Stomach smooth muscle (tissue), 2 donors: Measurements from ENCODE around the gene OASL.

Experiments
- H3K27ac ChIP-seq: one replicate; pipeline ENCODE4 v1.7.0; 2013; ENCODE audit warnings: mild to moderate bottlenecking, low read length, inconsistent platforms
- H3K27me3 ChIP-seq, 2 donors: one replicate each; pipeline ENCODE4 v1.7.0; 2013; ENCODE audit warnings: low read length in 2 of 2; ENCODE audit not compliant: insufficient read depth in 2 of 2, control insufficient read depth in 1 of 2
- H3K36me3 ChIP-seq, 2 donors: one replicate each; pipeline ENCODE4 v1.7.0; 2013; ENCODE audit warnings: low read length in 2 of 2; ENCODE audit not compliant: control insufficient read depth in 2 of 2, insufficient read depth in 2 of 2
- H3K4me1 ChIP-seq: one replicate; pipeline ENCODE4 v1.7.0; 2013; ENCODE audit warnings: low read length; ENCODE audit not compliant: control insufficient read depth, insufficient read depth
- H3K4me3 ChIP-seq, 2 donors: one replicate each; pipeline ENCODE4 v1.7.0; 2013; ENCODE audit warnings: low read length in 2 of 2
- H3K9ac ChIP-seq, 2 donors: one replicate each; pipeline ENCODE4 v1.7.0; 2013; ENCODE audit warnings: low read length in 2 of 2, mild to moderate bottlenecking in 1 of 2
- H3K9me3 ChIP-seq, 2 donors: one replicate each; pipeline ENCODE4 v1.7.0; 2013; ENCODE audit warnings: low read length in 2 of 2; ENCODE audit not compliant: control insufficient read depth in 2 of 2
- donor health status: healthy.
- donor health status: Pancreatic carcinoma.

OASL gene, protein sequence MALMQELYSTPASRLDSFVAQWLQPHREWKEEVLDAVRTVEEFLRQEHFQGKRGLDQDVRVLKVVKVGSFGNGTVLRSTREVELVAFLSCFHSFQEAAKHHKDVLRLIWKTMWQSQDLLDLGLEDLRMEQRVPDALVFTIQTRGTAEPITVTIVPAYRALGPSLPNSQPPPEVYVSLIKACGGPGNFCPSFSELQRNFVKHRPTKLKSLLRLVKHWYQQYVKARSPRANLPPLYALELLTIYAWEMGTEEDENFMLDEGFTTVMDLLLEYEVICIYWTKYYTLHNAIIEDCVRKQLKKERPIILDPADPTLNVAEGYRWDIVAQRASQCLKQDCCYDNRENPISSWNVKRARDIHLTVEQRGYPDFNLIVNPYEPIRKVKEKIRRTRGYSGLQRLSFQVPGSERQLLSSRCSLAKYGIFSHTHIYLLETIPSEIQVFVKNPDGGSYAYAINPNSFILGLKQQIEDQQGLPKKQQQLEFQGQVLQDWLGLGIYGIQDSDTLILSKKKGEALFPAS

DNA sequence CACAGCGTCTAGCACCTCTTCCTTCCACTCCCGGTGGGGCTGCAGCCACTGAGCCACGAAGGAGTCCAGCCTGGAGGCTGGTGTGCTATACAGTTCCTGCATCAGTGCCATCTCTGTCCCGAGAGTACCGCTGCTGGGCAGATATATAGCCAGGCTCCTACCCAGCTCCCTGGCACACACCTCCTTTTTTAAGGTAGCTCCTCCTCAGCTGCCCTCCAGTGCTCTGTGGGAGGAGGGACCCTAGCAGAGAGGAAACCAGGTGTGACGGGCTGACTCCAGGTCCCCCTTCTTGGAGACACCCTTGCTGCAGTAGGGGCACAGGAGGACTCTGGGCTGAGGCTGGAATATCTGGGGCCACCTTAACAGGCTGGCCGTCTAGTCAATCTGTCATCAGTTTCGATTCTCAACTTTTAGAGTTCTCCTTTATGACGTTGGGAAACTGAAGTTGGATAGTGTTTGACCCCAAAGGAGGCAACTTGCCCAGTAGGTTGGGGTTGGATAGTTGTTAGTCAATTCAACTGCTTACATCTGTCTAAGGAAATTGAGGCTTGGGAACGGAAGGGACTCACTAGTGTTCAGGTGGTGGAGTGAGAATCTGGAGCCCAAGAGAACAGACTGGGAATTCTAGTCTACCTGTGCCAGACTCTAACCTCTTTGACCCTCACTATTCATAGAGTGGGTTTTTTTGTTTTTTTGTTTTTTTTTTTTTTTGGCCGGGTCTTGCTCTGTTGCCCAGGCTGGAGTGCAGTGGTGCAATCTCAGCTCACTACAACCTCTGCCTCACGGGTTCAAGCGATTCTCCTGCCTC, at the start of gene OASL:
OASL (minus strand) TSS at position 386 of the 808 bp plus-strand sequence; CDS start at position 111, 275 bp downstream.
- H3K9ac ChIP-seq = peak within 1 kb of the TSS in 1 of 2 donors; percentile 29
- H3K27ac ChIP-seq = no peak within 1 kb of the TSS
- H3K9me3 ChIP-seq = no peaks in the 10 kb centered on the region
- H3K27me3 ChIP-seq = peaks cover 0 to 4% of the 10 kb centered on the region in 2 donors
- H3K4me1 ChIP-seq = peaks cover 2% of the 10 kb centered on the region
- peak within 1 kb of the TSS; percentile 59 to 64 for H3K4me3 ChIP-seq
- H3K36me3 ChIP-seq = no peaks in the 10 kb centered on the region

GRCh38 chr12:121088195-121088585, 49.1 kb upstream of the OASL start:
- no peak overlapping the region for H3K4me3 ChIP-seq
- peaks cover 0 to 5% of the 10 kb centered on the region in 2 donors for H3K27me3 ChIP-seq
- no peak overlapping the region for H3K9ac ChIP-seq
- no peaks in the 10 kb centered on the region for H3K9me3 ChIP-seq
- no peaks in the 10 kb centered on the region for H3K4me1 ChIP-seq
- H3K36me3 ChIP-seq = no peaks in the 10 kb centered on the region
- no peak overlapping the region for H3K27ac ChIP-seq

- H3K27ac ChIP-seq = no peak overlapping the region
Measured at GRCh38 chr12:121087467-121088194, 48.6 kb upstream of the OASL start.

DNA sequence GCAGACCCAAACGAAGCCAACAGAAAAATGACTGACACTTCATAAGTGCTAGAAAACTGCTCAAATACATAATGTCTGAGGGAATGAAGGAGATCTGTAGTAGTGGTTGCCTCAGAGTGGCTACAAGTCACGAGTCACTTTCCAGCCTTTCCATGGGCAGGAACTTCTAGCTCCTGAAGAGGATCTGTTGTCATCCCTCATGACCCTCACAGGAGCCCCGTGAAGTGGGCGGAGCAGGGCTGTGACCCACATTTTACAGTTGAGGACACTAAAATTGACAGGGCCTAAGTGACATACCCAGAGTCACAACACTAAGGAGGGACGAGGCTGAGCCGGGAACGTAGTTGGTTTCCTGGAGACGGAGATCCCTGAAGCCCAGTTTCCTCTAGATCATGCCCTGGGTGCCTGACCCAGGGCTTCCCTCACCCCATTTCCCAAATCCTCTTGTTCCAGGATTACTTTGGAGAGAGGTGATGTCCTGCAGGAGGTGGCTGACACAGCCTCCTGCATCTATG, 47.8 kb upstream of the OASL start:
- H3K27ac ChIP-seq = no peak overlapping the region
- H3K4me1 ChIP-seq = no peaks in the 10 kb centered on the region
- peaks cover 0 to 3% of the 10 kb centered on the region in 2 donors for H3K27me3 ChIP-seq
- H3K9ac ChIP-seq = no peak overlapping the region
- H3K4me3 ChIP-seq = no peak overlapping the region
- no peaks in the 10 kb centered on the region for H3K36me3 ChIP-seq
- no peaks in the 10 kb centered on the region for H3K9me3 ChIP-seq

More at GRCh38 chr12:121087467-121088194, 48.6 kb upstream of the OASL start:
- Histone ChIP-seq H3K9ac (no peak overlapping the region), H3K4me1 (no peaks in the 10 kb centered on the region), H3K9me3 (no peaks in the 10 kb centered on the region), H3K27me3 (peaks cover 0 to 5% of the 10 kb centered on the region in 2 donors), H3K4me3 (no peak overlapping the region), H3K36me3 (no peaks in the 10 kb centered on the region)

GRCh38 chr12:121085506-121086353, 46.7 kb upstream of the OASL start:
- Histone ChIP-seq H3K27me3 (peaks cover 0 to 2% of the 10 kb centered on the region in 2 donors), H3K4me3 (no peak overlapping the region), H3K27ac (no peak overlapping the region), H3K4me1 (no peaks in the 10 kb centered on the region), H3K36me3 (no peaks in the 10 kb centered on the region), H3K9ac (no peak overlapping the region), H3K9me3 (no peaks in the 10 kb centered on the region)

GRCh38 chr12:121085069-121085468, 46.0 kb upstream of the OASL start:
- H3K9ac ChIP-seq = no peak overlapping the region
- no peaks in the 10 kb centered on the region for H3K36me3 ChIP-seq
- no peak overlapping the region for H3K27ac ChIP-seq
- H3K4me1 ChIP-seq = no peaks in the 10 kb centered on the region
- no peak overlapping the region for H3K4me3 ChIP-seq
- H3K27me3 ChIP-seq = no peaks in the 10 kb centered on the region
- no peaks in the 10 kb centered on the region for H3K9me3 ChIP-seq

DNA sequence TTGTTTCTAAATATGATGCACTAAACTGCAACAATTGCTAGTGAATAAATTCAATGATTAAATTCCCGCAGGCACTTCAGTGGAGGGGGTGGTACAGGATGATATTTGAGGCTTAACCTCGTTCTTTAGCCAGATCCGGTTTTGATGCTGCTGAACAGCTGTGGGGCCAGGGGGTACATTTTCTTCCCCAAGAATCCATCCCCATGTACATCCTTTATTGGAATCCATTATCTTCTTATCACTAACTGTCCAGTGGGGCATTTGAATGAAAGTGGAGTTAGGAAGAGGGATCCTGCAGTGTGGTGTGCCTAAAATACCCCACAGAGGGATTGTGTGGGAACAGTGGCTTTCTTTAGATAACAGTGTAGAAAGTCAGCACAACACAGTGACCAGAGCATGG, 45.2 kb upstream of the OASL start:
- Histone ChIP-seq H3K36me3 (no peaks in the 10 kb centered on the region), H3K27me3 (no peaks in the 10 kb centered on the region), H3K9ac (no peak overlapping the region), H3K4me3 (no peak overlapping the region), H3K9me3 (no peaks in the 10 kb centered on the region), H3K4me1 (no peaks in the 10 kb centered on the region), H3K27ac (no peak overlapping the region)

DNA sequence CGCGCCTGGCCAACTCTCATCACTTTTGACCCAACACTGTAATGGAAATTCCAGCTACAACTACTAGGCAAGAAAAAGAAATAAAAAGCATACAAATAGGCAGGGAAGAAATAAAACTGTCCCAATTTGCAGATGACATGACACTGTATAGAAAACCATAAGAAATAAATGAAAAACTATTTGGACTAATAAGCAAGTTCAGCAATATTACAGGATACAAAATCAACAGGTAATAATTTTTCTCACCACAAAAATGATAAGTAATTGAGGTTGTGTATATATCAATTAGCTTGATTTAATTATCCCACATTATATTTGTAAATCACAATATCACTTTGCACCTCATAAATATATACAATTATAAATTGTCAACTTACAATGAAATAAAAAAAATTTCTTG, 41.9 kb upstream of the OASL start:
- H3K4me3 ChIP-seq = no peak overlapping the region

GRCh38 chr12:121079736-121080272, 40.8 kb upstream of the OASL start:
- no peaks in the 10 kb centered on the region for H3K27me3 ChIP-seq
- H3K36me3 ChIP-seq = no peaks in the 10 kb centered on the region
- H3K9ac ChIP-seq = no peak overlapping the region
- no peaks in the 10 kb centered on the region for H3K4me1 ChIP-seq
- no peaks in the 10 kb centered on the region for H3K9me3 ChIP-seq
- no peak overlapping the region for H3K4me3 ChIP-seq
- H3K27ac ChIP-seq = no peak overlapping the region

More for the DNA sequence above, 41.9 kb upstream of the OASL start:
- H3K36me3 ChIP-seq = no peaks in the 10 kb centered on the region
- no peaks in the 10 kb centered on the region for H3K27me3 ChIP-seq
- H3K9ac ChIP-seq = no peak overlapping the region
- H3K27ac ChIP-seq = no peak overlapping the region
- no peaks in the 10 kb centered on the region for H3K9me3 ChIP-seq
- H3K4me1 ChIP-seq = no peaks in the 10 kb centered on the region
